ENCODE measurements around the gene ODAD4. TPM values are rescaled to one million over a fixed set of nuclear protein-coding genes. Genes with fewer than 3 reads are reported as not detected.

ODAD4 gene
- total RNA-seq, 1 donor from 2014 or later = 1.7 TPM

GRCh38 chr17:41962768-41963434, 32.5 kb downstream of the ODAD4 start:
- H3K4me3 ChIP-seq = no peak overlapping the region
- no peaks in the 10 kb centered on the region for H3K9me3 ChIP-seq
- no peak for DNase-seq (ENCODE audit: extremely low spot score in 2 of 2)
- H3K36me3 ChIP-seq = no peaks in the 10 kb centered on the region
- intact Hi-C loops (cut with DNase I) = no loop called here
- H3K27me3 ChIP-seq = no peaks in the 10 kb centered on the region
- no peak overlapping the region for H3K27ac ChIP-seq
- TF ChIP-seq POLR2AphosphoS5 (IDR thresholded peaks at IDR 0.05; ENCODE audit: insufficient read depth in 1 of 2, low read depth in 1 of 2) (no peak), CTCF (IDR thresholded peaks at IDR 0.05) (peak; percentile 53 to 93 (median 75)), POLR2A (IDR thresholded peaks at IDR 0.05) (no peak)
- peaks cover 24% of the 10 kb centered on the region for H3K4me1 ChIP-seq

- TF ChIP-seq POLR2AphosphoS5 (IDR thresholded peaks at IDR 0.05; ENCODE audit: insufficient read depth in 1 of 2, low read depth in 1 of 2) (peak in 1 of 2 donors; percentile 24), POLR2A (IDR thresholded peaks at IDR 0.05) (no peak), CTCF (IDR thresholded peaks at IDR 0.05) (peak in 1 of 3 experiments; percentile 6)
- peaks cover 0 to 22% of the 10 kb centered on the region in 2 donors for H3K36me3 ChIP-seq
- no peak for DNase-seq (ENCODE audit: extremely low spot score in 2 of 2)
- intact Hi-C loops (cut with DNase I) = loop anchor here (5.0 kb wide), 2 partner anchors 51 to 146 kb away; partner anchors contain the start of genes DHX58 and DNAJC7
- H3K9me3 ChIP-seq = no peaks in the 10 kb centered on the region
- H3K27ac ChIP-seq = peak overlapping the region; percentile 92
- H3K4me3 ChIP-seq = peak overlapping the region; percentile 75 to 87
- peaks cover 52% of the 10 kb centered on the region for H3K4me1 ChIP-seq
- H3K27me3 ChIP-seq = no peaks in the 10 kb centered on the region
Observed at GRCh38 chr17:41965694-41966462, 35.5 kb downstream of the ODAD4 start.

DNA sequence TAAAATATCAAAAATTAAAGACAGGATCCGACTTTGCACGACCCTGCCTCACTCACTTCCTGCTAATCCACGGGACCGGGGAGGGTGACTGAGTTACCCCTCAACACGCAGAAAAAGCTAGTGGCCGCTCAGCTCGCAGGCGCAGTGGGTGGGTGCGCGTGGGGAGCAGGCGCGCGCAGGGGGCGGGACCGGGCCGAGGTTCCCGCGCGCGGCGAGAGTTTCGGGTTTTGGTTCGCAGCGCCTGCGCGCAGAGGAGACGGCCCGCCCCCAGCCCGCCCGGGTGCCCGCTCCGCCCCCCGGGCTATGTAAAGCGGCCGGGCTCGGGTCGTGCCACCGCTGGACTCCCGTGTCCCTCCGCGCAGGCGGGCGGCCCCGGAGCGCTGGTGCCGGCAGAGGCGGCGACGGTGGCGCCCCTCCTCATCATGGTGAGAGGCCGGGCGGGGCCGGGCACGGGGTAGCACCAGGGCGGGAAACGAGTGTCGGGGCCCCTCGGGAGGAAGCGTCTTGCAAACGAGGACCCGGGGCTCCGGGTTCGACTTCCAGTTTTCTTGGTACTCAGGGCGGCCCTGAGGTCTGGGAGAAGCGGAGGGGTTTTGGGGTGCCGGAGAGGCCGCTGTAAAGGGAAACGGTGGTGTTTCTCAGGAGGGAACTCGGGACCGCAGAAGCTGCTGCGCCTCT, 36.2 kb downstream of the ODAD4 start, which contains the start of gene CNP:
TSS of gene CNP (plus strand) at position 333 of the 678 bp plus-strand sequence. CDS start at position 423, 90 bp downstream.
- Histone ChIP-seq H3K36me3 (peaks cover 0 to 26% of the 10 kb centered on the region in 2 donors), H3K27me3 (no peaks in the 10 kb centered on the region), H3K9me3 (no peaks in the 10 kb centered on the region), H3K4me1 (peaks cover 58% of the 10 kb centered on the region), H3K27ac (peak within 1 kb of the TSS; percentile 92), H3K4me3 (peak within 1 kb of the TSS; percentile 75 to 87)
- TF ChIP-seq POLR2AphosphoS5 (IDR thresholded peaks at IDR 0.05; ENCODE audit: insufficient read depth in 1 of 2, low read depth in 1 of 2) = peak in 1 of 2 donors; percentile 79
- no peak for TF ChIP-seq CTCF (IDR thresholded peaks at IDR 0.05)
- TF ChIP-seq POLR2A (IDR thresholded peaks at IDR 0.05) = peak in 1 of 2 donors; percentile 61
- no peak for DNase-seq (ENCODE audit: extremely low spot score in 2 of 2)
- intact Hi-C loops (cut with DNase I) = loop anchor here (5.0 kb wide), 2 partner anchors 51 to 146 kb away; partner anchors contain the start of genes DHX58 and DNAJC7

- no peak for TF ChIP-seq POLR2AphosphoS5 (IDR thresholded peaks at IDR 0.05; ENCODE audit: insufficient read depth in 1 of 2, low read depth in 1 of 2)
- TF ChIP-seq CTCF (IDR thresholded peaks at IDR 0.05) = no peak
- no peak for TF ChIP-seq POLR2A (IDR thresholded peaks at IDR 0.05)
Observed at GRCh38 chr17:41967141-41967920, 36.9 kb downstream of the ODAD4 start.

More at GRCh38 chr17:41967141-41967920, 36.9 kb downstream of the ODAD4 start:
- Histone ChIP-seq H3K27me3 (no peaks in the 10 kb centered on the region), H3K27ac (peak overlapping the region; percentile 92), H3K9me3 (no peaks in the 10 kb centered on the region), H3K4me1 (peaks cover 65% of the 10 kb centered on the region), H3K4me3 (peak overlapping the region; percentile 75 to 87), H3K36me3 (peaks cover 0 to 34% of the 10 kb centered on the region in 2 donors)
- DNase-seq (ENCODE audit: extremely low spot score in 2 of 2) = no peak
- intact Hi-C loops (cut with DNase I) = loop anchor here (5.0 kb wide), 2 partner anchors 50 to 145 kb away; partner anchors contain the start of genes DHX58 and DNAJC7
